Measurements from ENCODE around the gene NKD2. TPM values are rescaled to one million over a fixed set of nuclear protein-coding genes. Genes with fewer than 3 reads are reported as not detected.

NKD2 gene
- total RNA-seq, 1 experiment from 2014 or later, result 0.21 TPM

DNA sequence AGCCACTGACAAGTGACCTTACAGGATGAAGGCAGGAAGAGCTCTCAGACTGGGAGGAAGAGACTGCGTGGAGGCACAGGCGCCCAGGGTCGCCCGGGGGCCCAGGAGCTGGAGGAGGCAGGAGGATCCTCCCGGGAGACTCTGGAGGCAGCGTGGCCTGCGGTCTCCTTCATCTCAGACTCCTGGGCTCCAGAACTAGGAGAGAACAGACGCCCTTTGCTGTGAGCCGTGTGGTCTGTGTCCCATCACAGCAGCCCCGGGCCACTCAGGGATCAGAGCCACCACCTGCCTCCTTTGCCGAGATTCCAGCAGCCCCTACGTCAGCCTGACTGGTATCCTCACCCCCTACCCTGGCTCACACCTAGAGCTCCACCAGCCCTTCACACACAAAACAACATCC, 58.1 kb downstream of the NKD2 start:
- Mint-ChIP-seq H3K9me3 (ENCODE audit: unreplicated experiment) (no peaks in the 10 kb centered on the region), H3K4me1 (ENCODE audit: insufficient read depth, unreplicated experiment) (no peaks in the 10 kb centered on the region), H3K27me3 (ENCODE audit: insufficient read depth, unreplicated experiment) (no peaks in the 10 kb centered on the region), H3K36me3 (ENCODE audit: insufficient read depth, unreplicated experiment) (no peaks in the 10 kb centered on the region), H3K27ac (ENCODE audit: low read depth, unreplicated experiment) (no peak overlapping the region), H3K4me3 (ENCODE audit: unreplicated experiment) (no peak overlapping the region)
- ChIA-PET POLR2A (no interaction called here), CTCF (no interaction called here)
- intact Hi-C loops (cut with micrococcal nuclease), result no loop called here
- BruUV-seq (replicated peaks), result no TSS peak
- DNase-seq (ENCODE audit: unreplicated experiment), result no peak
- no peak for TF ChIP-seq CTCF (IDR thresholded peaks at IDR 0.05; ENCODE audit: unreplicated experiment)

- Mint-ChIP-seq H3K27ac (ENCODE audit: low read depth, unreplicated experiment) (no peak overlapping the region), H3K4me3 (ENCODE audit: unreplicated experiment) (no peak overlapping the region), H3K36me3 (ENCODE audit: insufficient read depth, unreplicated experiment) (no peaks in the 10 kb centered on the region), H3K9me3 (ENCODE audit: unreplicated experiment) (no peaks in the 10 kb centered on the region), H3K4me1 (ENCODE audit: insufficient read depth, unreplicated experiment) (no peaks in the 10 kb centered on the region), H3K27me3 (ENCODE audit: insufficient read depth, unreplicated experiment) (no peaks in the 10 kb centered on the region)
- no TSS peak for BruUV-seq (replicated peaks)
- CTCF ChIA-PET, result no interaction called here
- no peak for TF ChIP-seq CTCF (IDR thresholded peaks at IDR 0.05; ENCODE audit: unreplicated experiment)
- DNase-seq (ENCODE audit: unreplicated experiment), result no peak
- POLR2A ChIA-PET, result no interaction called here
- intact Hi-C loops (cut with micrococcal nuclease), result no loop called here
Measured at GRCh38 chr5:1067141-1068121, 58.8 kb downstream of the NKD2 start.

DNA sequence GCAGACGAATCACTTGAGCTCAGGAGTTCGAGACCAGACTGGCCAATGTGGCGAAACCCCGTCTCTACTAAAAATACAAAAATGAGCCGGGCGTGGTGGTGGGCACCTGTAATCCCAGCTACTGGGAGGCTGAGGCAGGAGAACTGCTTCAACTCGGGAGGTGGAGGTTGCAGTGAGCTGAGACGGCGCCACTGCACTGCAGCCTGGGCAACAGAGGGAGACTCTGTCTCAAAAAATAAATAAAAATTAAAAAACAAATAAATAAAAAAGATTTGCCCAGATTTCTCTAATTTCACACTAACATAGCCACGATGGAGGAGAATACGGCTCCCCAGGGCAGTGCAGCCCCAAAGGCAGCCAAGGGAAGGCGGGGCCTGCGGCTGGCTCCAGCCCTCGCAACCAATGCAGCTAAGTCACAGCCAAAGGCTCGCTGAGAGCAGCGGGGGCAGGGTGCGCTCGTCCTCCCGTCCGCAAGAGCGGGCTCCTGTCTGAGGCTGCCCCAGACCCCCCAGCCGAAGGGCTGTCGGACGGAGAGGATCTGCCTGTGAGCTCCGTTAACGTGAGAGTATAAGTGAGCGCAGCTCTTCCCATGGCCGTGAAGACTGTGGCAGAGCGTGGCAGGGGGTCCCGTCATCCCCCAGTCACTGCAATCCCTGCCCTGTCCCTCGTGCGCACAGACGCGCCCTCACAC, 59.7 kb downstream of the NKD2 start:
- H3K4me3 Mint-ChIP-seq (ENCODE audit: unreplicated experiment), result no peak overlapping the region
- DNase-seq (ENCODE audit: unreplicated experiment), result no peak
- no peak for TF ChIP-seq CTCF (IDR thresholded peaks at IDR 0.05; ENCODE audit: unreplicated experiment)
- no peaks in the 10 kb centered on the region for H3K4me1 Mint-ChIP-seq (ENCODE audit: insufficient read depth, unreplicated experiment)
- H3K36me3 Mint-ChIP-seq (ENCODE audit: insufficient read depth, unreplicated experiment), result no peaks in the 10 kb centered on the region
- intact Hi-C loops (cut with micrococcal nuclease), result no loop called here
- H3K27me3 Mint-ChIP-seq (ENCODE audit: insufficient read depth, unreplicated experiment), result no peaks in the 10 kb centered on the region
- no peaks in the 10 kb centered on the region for H3K9me3 Mint-ChIP-seq (ENCODE audit: unreplicated experiment)
- H3K27ac Mint-ChIP-seq (ENCODE audit: low read depth, unreplicated experiment), result no peak overlapping the region
- CTCF ChIA-PET, result no interaction called here
- BruUV-seq (replicated peaks), result no TSS peak
- POLR2A ChIA-PET, result no interaction called here

GRCh38 chr5:1068895-1069719, 60.5 kb downstream of the NKD2 start:
- no peak for TF ChIP-seq CTCF (IDR thresholded peaks at IDR 0.05; ENCODE audit: unreplicated experiment)
- CTCF ChIA-PET, result interaction anchor here (0.8 kb wide), 1 partner anchor 145 kb away, joined by 3 read pairs; no protein-coding TSS in a partner anchor
- Mint-ChIP-seq H3K27me3 (ENCODE audit: insufficient read depth, unreplicated experiment) (no peaks in the 10 kb centered on the region), H3K36me3 (ENCODE audit: insufficient read depth, unreplicated experiment) (no peaks in the 10 kb centered on the region), H3K27ac (ENCODE audit: low read depth, unreplicated experiment) (no peak overlapping the region), H3K4me1 (ENCODE audit: insufficient read depth, unreplicated experiment) (no peaks in the 10 kb centered on the region), H3K4me3 (ENCODE audit: unreplicated experiment) (no peak overlapping the region), H3K9me3 (ENCODE audit: unreplicated experiment) (no peaks in the 10 kb centered on the region)
- POLR2A ChIA-PET, result no interaction called here
- BruUV-seq (replicated peaks), result no TSS peak
- intact Hi-C loops (cut with micrococcal nuclease), result no loop called here
- DNase-seq (ENCODE audit: unreplicated experiment), result no peak
